A549 (cell line): ENCODE data around the gene KIRREL1. TPM values are rescaled to one million over a fixed set of nuclear protein-coding genes. Genes with fewer than 3 reads are reported as not detected.

Experiments used
- ATAC-seq, 2 experiments: fragments of 200-7000 bp in 1 of 2; fragments of >200 bp in 1 of 2; cut with Nextera tagmentation in 1 of 2; cut with Tn5 transposase in 1 of 2; 3 replicates each; pipeline versions ENCODE4 v1.8.0 to v1.9.1; 2018 to 2020; ENCODE audit warnings: mild to moderate bottlenecking in 1 of 2, moderate library complexity in 1 of 2
- CTCF ChIA-PET: fragments of 300-600 bp; sonication (Branson Sonifier 250); formaldehyde crosslinking; extraction: SDS; loops from one replicate; lab custom pipeline; 2021; ENCODE audit warnings: antibody characterized with exemption, inconsistent platforms; lab: Yijun Ruan, JAX
- POLR2A ChIA-PET: fragments of 350-600 bp; formaldehyde crosslinking; extraction: SDS; loops from one replicate; lab custom pipeline; 2021; ENCODE audit warnings: antibody characterized with exemption, inconsistent platforms; lab: Yijun Ruan, JAX
- DNase-seq, 2 experiments: peaks; one replicate each; pipeline versions ENCODE4 v3.0.0 to v3.0.0-alpha.2; 2011 to 2016; ENCODE audit warnings: low read depth in 1 of 2, low spot score in 1 of 2
- FAIRE-seq: peaks from 2 replicates; lab custom pipeline; 2011; peaks lifted over from hg19 to GRCh38; lab: Jason Lieb, UNC
- H3K27ac ChIP-seq, 2 experiments: fragments of >200 bp; sonication (Bioruptor Twin); formaldehyde crosslinking; 3 replicates each; pipeline ENCODE4 v1.5.1; 2016 to 2017
- H3K4me1 ChIP-seq: fragments of >200 bp; sonication (Bioruptor Twin); formaldehyde crosslinking; 3 replicates; pipeline ENCODE4 v1.6.1; 2016
- H3K4me2 ChIP-seq: fragments of >200 bp; sonication (Bioruptor Twin); formaldehyde crosslinking; 3 replicates; pipeline ENCODE4 v1.6.1; 2016
- H3K4me3 ChIP-seq: fragments of >200 bp; sonication (Bioruptor Twin); formaldehyde crosslinking; 3 replicates; pipeline ENCODE4 v1.5.1; 2016
- H3K9me3 ChIP-seq: fragments of >200 bp; sonication (Bioruptor Twin); formaldehyde crosslinking; 3 replicates; pipeline ENCODE4 v1.6.1; 2016
- BCL3 ChIP-seq: fragments of >200 bp; sonication (Bioruptor Twin); formaldehyde crosslinking; IDR thresholded peaks from 3 replicates; pipeline ENCODE4 v1.6.1; 2016
- BHLHE40 ChIP-seq: IDR thresholded peaks from 2 replicates; pipeline ENCODE4 v1.6.1; 2012; ENCODE audit warnings: low read depth, low read length, inconsistent platforms
- CHD2 ChIP-seq: fragments of 150-350 bp; IDR thresholded peaks from 2 replicates; pipeline ENCODE4 v1.6.1; 2014; ENCODE audit warnings: low read length; ENCODE audit not compliant: partially characterized antibody
- CTCF ChIP-seq: fragments of >200 bp; sonication (Bioruptor Twin); formaldehyde crosslinking; IDR thresholded peaks from 3 replicates; pipeline ENCODE4 v1.5.1; 2016
- E2F6 ChIP-seq: IDR thresholded peaks from 2 replicates; pipeline ENCODE4 v1.6.1; 2012; ENCODE audit warnings: low read depth, borderline replicate concordance
- EHF ChIP-seq: fragments of 250-450 bp; sonication (Bioruptor Pico); IDR thresholded peaks from 2 replicates; pipeline ENCODE4 v1.5.0; 2020; ENCODE audit warnings: mild to moderate bottlenecking
- EP300 ChIP-seq, 2 experiments: fragments of >200 bp; sonication (Bioruptor Twin); formaldehyde crosslinking; IDR thresholded peaks; 2 replicates in 1 of 2; 3 replicates in 1 of 2; pipeline ENCODE4 v1.6.1; 2016 to 2017
- ESRRA ChIP-seq: fragments of 150-350 bp; IDR thresholded peaks from 2 replicates; pipeline ENCODE4 v1.6.1; 2014; ENCODE audit warnings: mild to moderate bottlenecking, low read length, borderline replicate concordance
- FOXS1 ChIP-seq: fragments of 250-450 bp; sonication (Bioruptor Pico); IDR thresholded peaks from 2 replicates; pipeline ENCODE4 v1.5.0; 2020; ENCODE audit warnings: mild to moderate bottlenecking, moderate library complexity
- GATA3 ChIP-seq: IDR thresholded peaks from 2 replicates; pipeline ENCODE4 v1.6.1; 2012; ENCODE audit warnings: borderline replicate concordance
- HOXA7 ChIP-seq: fragments of 250-450 bp; sonication (Bioruptor Pico); IDR thresholded peaks from 2 replicates; pipeline ENCODE4 v1.5.0; 2020; ENCODE audit warnings: mild to moderate bottlenecking, moderate library complexity
- MAX ChIP-seq: IDR thresholded peaks from 2 replicates; pipeline ENCODE4 v1.6.1; 2012
- MAZ ChIP-seq: fragments of 150-350 bp; IDR thresholded peaks from 2 replicates; pipeline ENCODE4 v1.6.1; 2014; ENCODE audit warnings: antibody characterized with exemption, low read depth, low read length, borderline replicate concordance
- POLR2A ChIP-seq: IDR thresholded peaks from 2 replicates; pipeline ENCODE4 v1.6.1; 2012; ENCODE audit warnings: mild to moderate bottlenecking, low read length
- POLR2AphosphoS2 ChIP-seq: conservative IDR thresholded peaks from 2 replicates; pipeline ENCODE4 v1.6.1; 2012; ENCODE audit warnings: low read length, improper control_type of control experiment, inconsistent platforms
- RAD21 ChIP-seq, 2 experiments: fragments of >200 bp in 1 of 2; sonication (Bioruptor Twin) in 1 of 2; formaldehyde crosslinking in 1 of 2; IDR thresholded peaks in 1 of 2; conservative IDR thresholded peaks in 1 of 2; 2 replicates in 1 of 2; 3 replicates in 1 of 2; pipeline ENCODE4 v1.6.1; 2012 to 2018; ENCODE audit warnings: inconsistent platforms in 1 of 2
- RARB ChIP-seq: fragments of 250-450 bp; sonication (Bioruptor Pico); IDR thresholded peaks from 2 replicates; pipeline ENCODE4 v1.8.0; 2021; ENCODE audit warnings: mild to moderate bottlenecking, moderate library complexity
- RCOR1 ChIP-seq: fragments of 150-350 bp; IDR thresholded peaks from 2 replicates; pipeline ENCODE4 v1.6.1; 2014; ENCODE audit warnings: antibody characterized with exemption, low read length, low read depth
- REST ChIP-seq: fragments of 200-600 bp; sonication (generic); IDR thresholded peaks from 2 replicates; pipeline ENCODE4 v1.6.1; 2016; ENCODE audit warnings: antibody characterized with exemption, mild to moderate bottlenecking, moderate library complexity
- RFX5 ChIP-seq: fragments of 450-650 bp; IDR thresholded peaks from 2 replicates; pipeline ENCODE4 v1.7.1; 2014; ENCODE audit warnings: antibody characterized with exemption, mild to moderate bottlenecking, moderate library complexity
- SMC3 ChIP-seq: fragments of >200 bp; sonication (Bioruptor Twin); formaldehyde crosslinking; IDR thresholded peaks from 3 replicates; pipeline ENCODE4 v1.6.1; 2018; ENCODE audit warnings: inconsistent platforms
- ZFP36 ChIP-seq: fragments of 450-650 bp; IDR thresholded peaks from 2 replicates; pipeline ENCODE4 v1.6.1; 2014; ENCODE audit warnings: borderline replicate concordance; ENCODE audit not compliant: partially characterized antibody
- ZSCAN20 ChIP-seq: fragments of 250-450 bp; sonication (Bioruptor Pico); IDR thresholded peaks from 2 replicates; pipeline ENCODE4 v1.8.0; 2022; ENCODE audit warnings: mild to moderate bottlenecking, moderate library complexity
- WGBS: methylation state at CpG from one replicate; pipeline ENCODE4 v1.1.6; 2017; ENCODE audit errors: missing lambda C conversion rate; 5-methylcytosine and 5-hydroxymethylcytosine counted together
- polyA plus RNA-seq, 4 experiments: library from polyadenylated mRNA; depleted of rRNA in 3 of 4; stranded (reverse); fragments of >200 nt; fragmentation: RNase III in 1 of 4; extraction: RNeasy Plus Mini Kit Qiagen cat#74134 plus additional on column Dnase treatment in 1 of 4; gene quantifications; 2 replicates in 3 of 4; 3 replicates in 1 of 4; pipeline ENCODE4 v1.2.3, GENCODE V29; 2011 to 2017

The KIRREL1 gene
- polyA plus RNA-seq, 2 of the 4 experiments (the other 2 are of a cell fraction), result 18.7 to 41.3 TPM

GRCh38 chr1:158116311-158117167, 123.1 kb downstream of the KIRREL1 start:
- FAIRE-seq (no peak), DNase-seq (no peak), ATAC-seq (no peak)
- Histone ChIP-seq H3K4me1 (0 out of 3 replicates have a peak, but pooled peaks cover 10% of the 10 kb centered on the region), H3K9me3 (no peaks in the 10 kb centered on the region), H3K27ac (no peak overlapping the region), H3K4me3 (no peak overlapping the region), H3K4me2 (no peak overlapping the region)
- WGBS, result 79% methylated on average over 10 of the region's 10 CpGs
- ChIA-PET POLR2A (interaction anchor here (0.6 kb wide), 1 partner anchor 9 kb away, joined by 5 read pairs; no protein-coding TSS in a partner anchor), CTCF (interaction anchor here (0.9 to 45.7 kb wide), 15 partner anchors 6 to 537 kb away, joined by 3 to 2212 read pairs (median 5); partner anchors contain the start of gene KIRREL1)
- TF ChIP-seq MAZ (no peak), CHD2 (no peak), GATA3 (no peak), POLR2AphosphoS2 (no peak), ZFP36 (no peak), RARB (CRISPR knock-in tag) (no peak), EHF (no peak), ZSCAN20 (no peak), RFX5 (no peak), CTCF (no peak), HOXA7 (CRISPR knock-in tag) (no peak), RCOR1 (no peak), REST (no peak)

- ChIA-PET CTCF (interaction anchor here (0.6 to 45.7 kb wide), 19 partner anchors 4 to 748 kb away, joined by 3 to 2212 read pairs (median 6); partner anchors contain the start of gene KIRREL1), POLR2A (no interaction called here)
- peak; percentile 65 to 84 for ATAC-seq
- WGBS, result 40% methylated on average over 19 of the region's 22 CpGs
- Histone ChIP-seq H3K27ac (peak overlapping the region in 1 of 2 experiments; percentile 45; a peak in 1 of 6 replicates), H3K9me3 (no peaks in the 10 kb centered on the region), H3K4me2 (peak overlapping the region; percentile 60), H3K4me1 (0 out of 3 replicates have a peak, but pooled peaks cover 10% of the 10 kb centered on the region), H3K4me3 (no peak overlapping the region; the same call in 2 of the 3 replicates)
- DNase-seq, result peak; percentile 57 to 81
- no peak for FAIRE-seq
- TF ChIP-seq SMC3, result peak; percentile 40; the same call in 1 of the 3 replicates
- TF ChIP-seq E2F6, result no peak
- TF ChIP-seq CTCF, result peak; percentile 47
- TF ChIP-seq EP300 (IDR thresholded peaks at IDR 0.05), result no peak
- TF ChIP-seq BCL3, result no peak
- TF ChIP-seq POLR2A, result no peak
- no peak for TF ChIP-seq FOXS1 (CRISPR knock-in tag)
- 0 out of 2 replicates have a peak, but pooled peaks have one; percentile 44 for TF ChIP-seq BHLHE40
- no peak for TF ChIP-seq ESRRA
- no peak for TF ChIP-seq CHD2
- TF ChIP-seq RAD21 (conservative IDR thresholded peaks at IDR 0.05 in 1 of 2, IDR thresholded peaks at IDR 0.05 in 1 of 2), result peak; percentile 29 to 46; a peak in 4 of 5 replicates
- TF ChIP-seq MAX, result no peak
- TF ChIP-seq ZFP36, result no peak
Measured at GRCh38 chr1:158117854-158118704, 124.6 kb downstream of the KIRREL1 start.
